KMS-11 (cell line): ENCODE measurements around the gene PDE4D.

Experiments used
- H2AFZ ChIP-seq: fragments of 200-600 bp; sonication (generic); 2 replicates; pipeline ENCODE4 v1.6.1; 2016; ENCODE audit warnings: antibody characterized with exemption, mixed run types, low read depth
- H3K27ac ChIP-seq: fragments of 200-600 bp; sonication (generic); 2 replicates; pipeline ENCODE4 v1.6.1; 2016; ENCODE audit warnings: mild to moderate bottlenecking, mixed run types
- H3K27me3 ChIP-seq: fragments of 200-600 bp; sonication (generic); 2 replicates; pipeline ENCODE4 v1.6.1; 2017; ENCODE audit warnings: mild to moderate bottlenecking, low read depth, mixed run types, moderate library complexity; ENCODE audit not compliant: insufficient read depth
- H3K36me3 ChIP-seq: fragments of 200-600 bp; sonication (generic); 2 replicates; pipeline ENCODE4 v1.6.1; 2017; ENCODE audit warnings: mild to moderate bottlenecking, mixed run types; ENCODE audit not compliant: insufficient read depth
- H3K4me1 ChIP-seq: fragments of 200-600 bp; sonication (generic); 2 replicates; pipeline ENCODE4 v1.6.1; 2016; ENCODE audit warnings: mild to moderate bottlenecking, low read depth, mixed run types; ENCODE audit not compliant: poor library complexity, severe bottlenecking
- H3K4me2 ChIP-seq: fragments of 200-600 bp; sonication (generic); 2 replicates; pipeline ENCODE4 v1.7.0; 2016; ENCODE audit warnings: mild to moderate bottlenecking, mixed run types
- H3K4me3 ChIP-seq: fragments of 200-600 bp; sonication (generic); IDR thresholded peaks from 2 replicates; pipeline ENCODE4 v1.6.1; 2017; ENCODE audit warnings: low read depth, low read length, mixed read lengths; ENCODE audit not compliant: insufficient read depth
- H3K79me2 ChIP-seq: fragments of 200-600 bp; sonication (generic); 2 replicates; pipeline ENCODE4 v1.6.1; 2016; ENCODE audit warnings: low read depth, mixed run types; ENCODE audit not compliant: insufficient read depth
- H3K9ac ChIP-seq: fragments of 200-600 bp; sonication (generic); 2 replicates; pipeline ENCODE4 v1.6.1; 2016; ENCODE audit warnings: mild to moderate bottlenecking, mixed run types
- H4K20me1 ChIP-seq: fragments of 200-600 bp; sonication (generic); 2 replicates; pipeline ENCODE4 v1.6.1; 2016; ENCODE audit warnings: mild to moderate bottlenecking, mixed run types; ENCODE audit not compliant: insufficient read depth
- CTCF ChIP-seq: fragments of 200-600 bp; sonication (generic); conservative IDR thresholded peaks from 2 replicates; pipeline ENCODE4 v1.6.1; 2017; ENCODE audit warnings: low read depth, mild to moderate bottlenecking, antibody characterized with exemption, low read length, moderate library complexity, mixed read lengths

Gene PDE4D

GRCh38 chr5:59704936-59705335 is 188.6 kb downstream of the PDE4D start:
- H4K20me1 ChIP-seq: no peaks in the 10 kb centered on the region
- no peak overlapping the region for H3K4me3 ChIP-seq
- H3K79me2 ChIP-seq: no peaks in the 10 kb centered on the region
- H3K9ac ChIP-seq: no peak overlapping the region
- no peaks in the 10 kb centered on the region for H3K36me3 ChIP-seq
- no peaks in the 10 kb centered on the region for H3K4me1 ChIP-seq
- H3K27ac ChIP-seq: no peak overlapping the region
- H3K27me3 ChIP-seq: no peaks in the 10 kb centered on the region
- no peak overlapping the region for H3K4me2 ChIP-seq
- no peak overlapping the region for H2AFZ ChIP-seq
- no peak for TF ChIP-seq CTCF

DNA sequence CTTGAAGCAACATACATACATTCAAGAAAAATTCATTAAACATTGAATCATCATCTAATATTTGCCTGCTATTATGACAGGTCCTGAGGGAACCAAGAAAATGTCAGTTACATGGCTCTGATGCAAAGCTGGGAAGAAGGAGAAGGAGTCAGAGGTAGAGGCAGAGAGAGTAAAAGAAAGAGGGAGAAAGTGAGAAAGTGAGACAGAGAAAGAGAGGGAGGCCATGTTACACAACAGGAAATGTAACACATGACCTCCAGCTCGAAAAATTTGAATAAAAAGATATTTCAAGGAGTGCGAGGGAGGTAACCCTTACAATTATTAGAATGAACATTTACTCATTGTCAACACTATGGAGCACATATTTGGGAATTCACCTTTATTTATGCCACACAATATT is 189.7 kb downstream of the PDE4D start:
- Histone ChIP-seq H3K4me2 (no peak overlapping the region), H3K36me3 (no peaks in the 10 kb centered on the region), H3K79me2 (no peaks in the 10 kb centered on the region), H3K27ac (no peak overlapping the region), H3K4me1 (no peaks in the 10 kb centered on the region), H3K27me3 (no peaks in the 10 kb centered on the region), H3K9ac (no peak overlapping the region), H2AFZ (no peak overlapping the region), H3K4me3 (no peak overlapping the region), H4K20me1 (no peaks in the 10 kb centered on the region)
- no peak for TF ChIP-seq CTCF

DNA sequence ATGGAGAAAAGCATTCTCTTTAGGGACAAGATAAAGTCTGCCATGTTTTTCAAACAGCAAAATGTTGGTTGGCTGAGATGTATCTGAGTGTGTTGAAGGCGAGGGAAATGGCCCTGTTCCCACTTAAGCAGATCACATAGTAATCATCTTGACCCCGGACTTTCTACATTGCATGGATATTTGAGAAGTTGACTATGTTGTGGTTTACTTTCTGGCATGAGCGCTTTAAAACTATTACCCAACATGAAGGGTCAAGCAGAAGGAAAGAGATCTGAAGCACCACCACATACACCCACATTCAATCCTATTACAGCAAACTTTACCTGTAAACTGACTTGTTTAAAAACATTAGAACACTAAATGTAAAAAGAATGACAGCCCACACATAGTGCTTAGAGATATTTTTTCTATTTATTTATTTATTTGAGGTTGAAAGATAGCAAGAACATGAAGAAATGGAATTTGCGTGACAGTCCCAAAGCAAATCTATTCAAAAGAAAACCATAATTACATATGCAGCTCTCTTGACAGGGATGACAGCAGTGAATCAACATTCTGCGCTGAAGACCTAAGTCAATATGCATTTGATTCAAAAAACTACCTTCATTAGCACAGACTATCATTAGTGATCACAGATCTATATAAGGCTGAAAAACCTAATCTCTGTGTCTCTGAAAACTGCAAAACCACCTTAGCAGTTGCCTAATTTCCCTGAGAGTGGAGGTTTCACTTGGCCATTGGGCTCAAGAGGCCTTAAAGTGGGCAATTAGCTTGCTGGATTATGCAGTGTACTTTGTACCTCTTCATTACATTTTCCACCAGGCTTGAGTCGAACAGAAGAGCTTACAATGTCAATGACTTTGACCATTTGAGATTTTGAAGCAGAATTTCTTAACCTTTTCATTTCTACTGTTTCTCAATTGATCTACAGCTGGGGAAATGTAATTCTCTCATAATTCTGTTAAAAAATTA is 195.0 kb downstream of the PDE4D start:
- TF ChIP-seq CTCF: no peak
- H4K20me1 ChIP-seq: no peaks in the 10 kb centered on the region
- no peak overlapping the region for H3K4me2 ChIP-seq
- H2AFZ ChIP-seq: no peak overlapping the region
- no peaks in the 10 kb centered on the region for H3K27me3 ChIP-seq
- H3K36me3 ChIP-seq: no peaks in the 10 kb centered on the region
- H3K4me1 ChIP-seq: no peaks in the 10 kb centered on the region
- no peak overlapping the region for H3K4me3 ChIP-seq
- no peak overlapping the region for H3K27ac ChIP-seq
- no peak overlapping the region for H3K9ac ChIP-seq
- H3K79me2 ChIP-seq: no peaks in the 10 kb centered on the region

DNA sequence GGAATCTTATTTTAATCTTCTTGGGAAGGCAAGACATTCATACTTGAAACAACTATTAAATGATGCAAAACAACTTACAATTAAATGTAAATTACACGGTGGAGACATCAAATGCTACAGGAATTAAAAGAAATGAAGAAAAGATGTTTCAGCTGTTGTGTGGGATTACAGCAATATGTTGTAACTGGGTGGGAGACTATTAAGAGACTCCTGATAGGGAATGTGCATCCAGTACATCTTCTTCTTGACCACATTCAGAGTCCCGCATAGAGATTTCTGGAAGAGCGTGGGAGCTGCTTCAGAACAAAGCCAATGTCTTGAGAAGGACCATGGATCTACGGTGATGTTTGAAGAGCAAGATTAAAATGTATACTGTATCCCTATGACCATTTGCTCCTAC is 199.1 kb downstream of the PDE4D start:
- no peaks in the 10 kb centered on the region for H3K36me3 ChIP-seq
- H3K4me2 ChIP-seq: no peak overlapping the region
- no peak overlapping the region for H3K9ac ChIP-seq
- no peak overlapping the region for H2AFZ ChIP-seq
- no peaks in the 10 kb centered on the region for H3K79me2 ChIP-seq
- H3K27ac ChIP-seq: no peak overlapping the region
- no peak for TF ChIP-seq CTCF
- no peaks in the 10 kb centered on the region for H4K20me1 ChIP-seq
- no peak overlapping the region for H3K4me3 ChIP-seq
- no peaks in the 10 kb centered on the region for H3K27me3 ChIP-seq
- H3K4me1 ChIP-seq: no peaks in the 10 kb centered on the region
